Stimulated activated CD4-positive, alpha-beta T cell treated with anti-CD3 and anti-CD28 coated beads, Interleukin-4, amount 100 ng/mL, for 4 hours (primary cell): ENCODE measurements around the gene CYP19A1.
"Not testable (repeated sequence)": the region's sequence is repeated elsewhere in the genome, so short reads cannot be mapped to it uniquely, and the experiment has no call there.

ENCODE experiments used
- DNase-seq, 2 experiments: peaks; one replicate each; pipeline ENCODE4 v3.0.0-alpha.2; 2020

CYP19A1 gene

DNA sequence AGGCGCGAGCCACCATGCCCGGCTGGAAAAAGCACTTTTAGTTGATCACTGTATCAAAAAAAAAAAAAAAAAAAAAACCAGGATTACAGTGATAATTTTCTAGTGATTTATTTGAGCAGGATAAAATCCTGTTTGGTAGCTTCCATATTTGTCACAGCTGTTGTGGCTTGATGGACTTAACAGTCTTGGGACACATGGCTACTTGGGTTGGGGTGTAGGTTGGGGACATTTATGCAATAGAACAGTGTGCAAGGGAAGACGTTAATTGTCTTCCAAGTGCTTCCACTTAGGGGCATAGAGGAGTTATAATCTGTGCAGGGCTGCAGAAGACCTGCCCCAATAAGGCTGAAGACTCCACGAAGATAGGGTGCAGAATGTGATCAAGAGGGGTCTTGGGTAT lies 136.8 kb downstream of the CYP19A1 start:
- DNase-seq: no peak

DNA sequence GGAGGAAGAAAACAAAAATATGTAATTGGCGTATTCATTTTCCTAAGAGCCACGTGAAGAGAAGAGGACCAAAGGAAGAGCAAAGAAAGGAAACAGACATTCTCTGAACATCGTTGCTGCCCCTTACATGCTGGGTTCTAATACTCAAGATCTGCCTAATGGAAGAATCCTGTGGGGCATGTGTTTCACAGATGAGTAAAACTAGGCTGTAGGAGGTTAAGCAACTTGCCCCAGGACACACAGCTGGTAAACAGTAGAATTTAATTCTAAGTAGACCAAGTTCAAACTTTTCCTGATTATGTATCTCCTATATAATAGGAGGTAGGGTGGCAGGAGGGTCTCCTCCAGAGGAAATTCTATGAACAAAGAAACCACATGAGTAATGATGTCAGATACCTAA lies 137.6 kb downstream of the CYP19A1 start:
- no peak for DNase-seq

DNA sequence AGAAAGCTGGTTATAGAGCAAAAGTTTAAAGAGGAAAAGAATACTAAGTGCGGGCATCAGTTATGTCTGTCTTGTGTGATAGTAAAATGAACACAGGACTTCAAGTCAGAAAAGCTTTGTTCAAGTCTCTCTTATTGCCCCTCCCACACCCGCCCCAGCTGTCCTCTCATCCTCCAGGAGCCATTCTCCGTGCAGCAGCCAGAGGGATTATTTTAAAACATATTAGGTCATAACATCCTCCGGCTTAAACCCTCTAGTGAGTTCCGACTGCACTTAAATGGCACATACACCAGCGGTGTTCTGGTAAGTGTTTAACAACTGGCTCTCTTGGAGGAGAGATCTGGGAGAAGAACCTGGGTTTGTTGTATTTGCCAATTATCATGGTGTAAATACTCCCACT lies 138.9 kb downstream of the CYP19A1 start:
- no peak for DNase-seq

DNA sequence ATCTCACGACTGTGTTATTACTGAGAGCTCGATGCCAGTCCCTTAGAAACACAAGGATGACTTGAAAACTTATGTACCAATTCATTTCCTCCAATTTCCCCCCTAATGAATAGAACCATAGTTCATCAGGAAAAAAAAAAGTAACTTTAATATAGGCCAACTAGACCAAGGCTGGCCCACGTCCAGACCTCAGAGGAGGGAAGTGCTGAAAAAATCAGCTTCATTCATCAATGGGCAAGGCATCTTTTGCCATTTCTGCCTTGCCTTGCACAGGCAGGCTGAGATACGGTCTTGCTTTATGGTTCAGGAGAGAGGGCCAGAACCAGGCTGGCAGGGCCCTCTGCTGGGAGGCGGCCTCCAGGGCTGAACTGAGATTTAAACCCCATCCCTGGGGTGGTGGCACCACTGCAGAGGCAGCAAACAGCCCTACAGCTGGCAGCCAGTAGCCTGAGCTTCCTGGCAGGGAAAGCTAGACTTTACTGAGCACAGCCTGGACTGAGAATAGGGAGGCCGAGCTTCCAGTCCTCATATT lies 139.6 kb downstream of the CYP19A1 start:
- no peak for DNase-seq

DNA sequence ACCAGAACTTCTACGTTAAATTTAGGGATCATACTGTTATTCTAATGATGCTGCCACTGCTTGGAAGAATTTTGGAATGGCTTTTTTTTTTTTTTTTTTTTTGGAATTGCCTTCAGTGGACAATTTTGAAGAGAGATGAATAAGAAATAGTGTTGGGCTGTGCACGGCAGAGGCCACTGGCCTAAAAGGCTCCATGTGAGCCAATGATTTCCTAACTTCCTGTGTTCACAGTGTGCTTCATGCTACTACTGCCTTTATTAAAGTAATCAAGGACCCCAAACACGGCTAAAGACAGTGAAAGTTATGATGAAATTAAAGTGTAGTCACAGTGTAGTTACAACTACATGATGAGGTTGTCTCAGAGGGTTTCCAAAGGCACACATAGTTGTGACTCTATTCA lies 142.9 kb downstream of the CYP19A1 start:
- DNase-seq: no peak

DNA sequence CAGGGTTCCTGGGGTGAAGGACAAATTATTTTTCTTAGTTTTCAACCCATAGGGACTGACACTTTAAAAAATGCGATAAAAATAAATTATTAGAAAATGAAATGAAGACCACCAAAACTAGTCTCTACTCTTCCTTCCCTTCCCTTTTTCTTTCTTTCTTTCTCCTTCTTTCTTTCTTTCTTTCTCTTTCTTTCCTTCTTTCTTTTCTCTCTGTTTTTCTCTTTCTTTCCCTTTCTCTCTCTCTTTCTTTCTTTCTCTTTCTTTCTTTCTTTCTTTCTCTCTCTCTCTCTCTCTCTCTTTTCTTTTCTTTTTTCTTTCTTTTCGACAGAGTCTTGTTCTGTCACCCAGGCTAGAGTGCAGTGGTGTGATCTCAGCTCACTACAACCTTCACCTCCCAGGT lies 144.4 kb downstream of the CYP19A1 start:
- DNase-seq: no peak

DNA sequence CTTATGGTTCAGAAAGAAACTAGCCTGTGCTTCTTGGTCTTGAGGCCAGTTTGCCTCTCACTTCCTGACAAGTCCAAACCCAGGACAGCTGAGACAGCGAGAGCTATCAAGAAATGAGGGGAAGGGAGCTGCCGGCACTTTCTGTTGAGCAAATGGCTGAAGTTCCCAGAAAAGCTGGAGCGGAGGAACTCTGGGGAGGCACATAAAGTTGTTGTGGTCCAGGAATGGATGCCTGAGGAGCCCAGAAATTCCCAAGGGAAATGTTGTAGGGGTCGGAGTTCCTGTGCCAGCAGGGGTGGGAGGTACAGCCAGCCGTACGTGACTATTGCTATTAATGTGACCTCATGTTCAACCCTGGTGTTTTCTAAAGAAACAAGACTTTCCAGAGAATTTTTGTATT lies 144.9 kb downstream of the CYP19A1 start:
- DNase-seq: no peak

DNA sequence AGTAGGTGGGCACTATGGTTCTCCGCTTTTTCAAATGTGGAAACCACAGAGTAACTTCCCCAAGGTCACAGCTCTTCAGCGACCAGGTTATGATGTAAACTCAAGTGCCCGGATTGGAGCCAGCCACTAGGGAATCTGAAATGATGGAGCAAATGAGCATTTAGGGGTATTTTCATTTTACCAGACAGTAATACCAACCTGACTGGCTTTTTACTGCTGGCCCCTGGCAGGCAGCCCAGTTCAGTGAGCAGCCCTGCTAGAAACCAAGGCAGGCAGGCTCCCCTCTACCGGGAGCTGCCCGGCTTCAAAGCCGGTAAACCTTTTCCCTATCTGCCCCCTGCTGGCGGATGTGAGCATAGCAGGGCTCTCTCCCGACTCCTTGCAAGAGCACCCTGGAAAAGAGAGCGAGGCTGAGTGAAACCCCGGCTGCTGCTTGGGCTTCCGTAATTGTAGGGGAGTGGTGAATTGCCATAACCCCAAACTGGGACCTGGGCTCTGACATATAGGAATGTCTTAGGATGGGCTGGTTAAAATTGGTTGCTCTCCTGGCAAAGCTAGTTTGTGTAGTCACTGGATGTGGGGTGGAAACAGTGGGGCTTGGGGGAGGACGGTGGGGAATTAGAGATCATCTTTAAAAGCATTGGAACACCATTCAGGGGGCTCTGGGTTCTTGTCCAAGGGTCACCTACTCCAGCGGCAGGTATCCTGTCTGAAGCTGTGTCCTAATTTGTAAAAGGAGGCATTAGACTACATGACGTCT lies 145.7 kb downstream of the CYP19A1 start:
- DNase-seq: peak; percentile 45 to 73

DNA sequence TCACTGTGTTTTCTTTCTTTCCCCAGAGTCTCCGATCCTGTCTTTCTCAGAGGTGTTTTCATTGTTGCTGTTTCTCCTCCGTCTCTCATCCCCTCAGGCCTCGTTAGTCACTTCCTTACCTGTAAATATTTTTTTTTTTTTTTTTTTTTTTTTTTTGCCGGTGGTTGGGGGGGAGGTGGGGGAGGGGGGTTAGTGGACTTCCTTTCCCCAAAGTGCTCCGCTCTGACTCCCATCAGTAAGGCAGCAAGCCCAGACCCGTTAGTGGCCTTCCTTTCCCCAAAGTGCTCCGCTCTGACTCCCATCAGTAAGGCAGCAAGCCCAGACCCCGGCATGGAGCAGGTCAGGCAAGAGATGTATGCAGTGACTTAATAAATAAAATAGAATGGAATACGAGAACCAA lies 146.6 kb downstream of the CYP19A1 start:
- DNase-seq: no peak

DNA sequence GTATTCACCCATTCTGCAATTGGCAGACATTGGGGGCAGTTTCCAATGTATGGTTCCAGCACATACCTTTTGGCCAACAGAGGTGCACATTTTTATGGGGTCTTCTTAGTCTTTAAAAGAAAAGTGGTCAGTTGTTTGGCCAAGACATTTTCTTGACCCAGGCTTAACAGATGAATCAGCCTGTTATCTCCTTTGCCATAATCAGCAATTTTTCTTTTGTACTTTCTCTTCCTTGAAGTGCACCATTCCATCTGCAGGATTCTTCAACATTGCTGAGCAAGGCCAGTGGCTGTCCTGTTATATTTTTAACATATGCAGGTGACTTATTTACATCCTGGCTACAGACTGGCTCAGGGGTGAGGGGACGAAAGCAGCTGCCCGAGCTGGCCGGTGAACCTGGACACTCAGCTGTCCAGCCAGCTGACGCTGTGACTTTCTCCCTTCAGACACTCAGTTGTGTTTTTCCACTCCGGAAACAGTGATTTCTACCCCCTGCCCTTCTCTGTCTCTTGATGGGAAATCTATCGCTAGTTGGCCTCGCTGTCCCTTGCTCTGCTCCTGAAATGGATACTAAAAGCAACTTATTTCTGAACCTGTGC lies 147.2 kb downstream of the CYP19A1 start:
- no peak for DNase-seq

DNA sequence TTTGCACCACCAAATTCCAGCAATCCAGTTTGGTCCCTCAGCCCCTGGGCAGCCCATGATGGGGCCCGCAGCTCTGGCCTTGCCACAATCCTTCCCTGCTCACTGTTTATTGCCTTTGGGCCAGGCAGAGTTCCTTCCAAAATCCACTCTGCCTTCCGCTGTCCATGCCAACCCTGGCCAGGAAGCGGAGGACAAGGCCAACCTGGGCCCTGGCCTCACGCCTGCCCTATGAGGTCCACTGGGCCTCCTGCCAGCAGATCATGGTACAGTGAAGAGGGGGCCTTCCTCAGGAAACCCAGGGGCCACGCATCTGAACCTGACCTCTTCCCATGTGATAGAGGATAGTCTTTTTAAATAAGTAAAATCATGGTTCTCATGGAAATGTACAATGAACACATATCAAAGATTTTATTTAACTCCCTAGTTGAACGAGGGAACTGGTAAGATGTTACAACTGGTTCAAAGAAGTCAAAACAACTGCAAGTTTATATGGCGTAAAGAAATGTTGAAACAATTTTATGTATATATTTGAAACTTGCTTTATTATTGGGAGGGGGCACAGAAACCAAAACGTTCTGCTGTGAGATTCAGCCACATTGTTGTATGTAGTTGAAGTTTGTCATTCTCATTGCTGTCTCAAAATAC lies 147.8 kb downstream of the CYP19A1 start:
- no peak for DNase-seq

DNA sequence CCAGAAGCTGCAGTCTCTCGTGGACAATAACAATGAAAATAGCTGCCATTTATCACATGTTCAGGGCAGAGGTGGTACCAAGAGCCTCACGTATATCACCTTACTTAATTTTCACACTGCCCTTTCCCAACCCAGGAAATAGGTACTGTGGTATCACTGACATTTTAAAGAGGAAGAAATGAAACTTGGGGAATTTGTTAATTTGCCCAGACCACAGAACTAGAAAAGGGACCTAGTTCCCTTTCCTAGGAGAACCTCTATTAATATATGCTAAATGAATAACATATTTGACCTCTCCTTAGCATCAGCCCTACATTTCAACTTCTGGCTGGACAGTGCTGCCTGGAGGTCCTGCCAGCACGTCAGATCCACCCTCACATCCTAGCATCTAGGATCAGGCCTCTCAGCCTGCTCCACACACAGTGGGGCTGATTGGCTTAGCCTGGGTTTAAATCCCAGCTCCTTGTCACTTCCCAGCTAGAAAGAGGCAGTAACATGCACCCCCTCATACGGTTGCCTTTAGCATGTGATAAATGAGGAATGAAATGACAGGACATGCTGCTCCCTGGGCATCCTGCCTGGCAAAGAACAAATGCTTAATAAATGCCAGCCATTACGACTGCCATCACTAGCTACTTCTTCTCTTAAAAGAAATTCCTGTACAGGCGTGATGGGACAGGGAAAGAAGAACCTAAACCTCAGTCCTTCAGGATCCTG lies 148.6 kb downstream of the CYP19A1 start:
- no peak for DNase-seq

DNA sequence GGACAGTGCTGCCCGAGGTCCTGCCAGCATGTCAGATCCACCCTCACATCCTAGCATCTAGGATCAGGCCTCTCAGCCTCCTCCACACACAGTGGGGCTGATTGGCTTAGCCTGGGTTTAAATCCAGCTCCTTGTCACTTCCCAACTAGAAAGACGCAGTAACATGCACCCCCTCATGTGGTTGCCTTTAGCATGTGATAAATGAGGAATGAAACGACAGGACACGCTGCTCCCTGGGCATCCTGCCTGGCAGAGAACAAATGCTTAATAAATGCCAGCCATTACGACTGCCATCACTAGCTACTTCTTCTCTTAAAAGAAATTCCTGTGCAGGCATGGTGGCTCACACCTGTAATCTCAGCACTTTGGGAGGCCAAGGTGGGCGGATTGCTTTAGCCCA lies 149.6 kb downstream of the CYP19A1 start:
- not testable (repeated sequence) for DNase-seq

DNA sequence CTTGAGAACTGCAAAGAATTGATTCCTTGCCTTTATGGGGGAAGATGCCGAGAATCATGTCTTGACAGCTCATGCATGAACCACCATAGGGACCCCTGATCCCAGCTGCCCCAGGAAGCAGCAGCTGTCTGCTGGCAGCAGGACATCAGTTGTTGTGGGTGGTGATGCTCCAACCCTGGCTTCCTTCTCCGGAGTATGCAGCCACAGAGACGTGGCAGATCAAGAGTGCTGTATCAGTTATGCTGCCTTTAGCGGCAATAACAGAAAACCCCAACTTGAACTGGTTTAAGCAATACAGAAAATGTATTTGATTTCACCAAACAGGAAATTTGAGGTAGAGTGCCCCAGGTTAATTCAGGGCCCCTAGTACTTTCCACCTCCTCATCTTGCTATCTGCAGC lies 151.5 kb downstream of the CYP19A1 start:
- DNase-seq: no peak

DNA sequence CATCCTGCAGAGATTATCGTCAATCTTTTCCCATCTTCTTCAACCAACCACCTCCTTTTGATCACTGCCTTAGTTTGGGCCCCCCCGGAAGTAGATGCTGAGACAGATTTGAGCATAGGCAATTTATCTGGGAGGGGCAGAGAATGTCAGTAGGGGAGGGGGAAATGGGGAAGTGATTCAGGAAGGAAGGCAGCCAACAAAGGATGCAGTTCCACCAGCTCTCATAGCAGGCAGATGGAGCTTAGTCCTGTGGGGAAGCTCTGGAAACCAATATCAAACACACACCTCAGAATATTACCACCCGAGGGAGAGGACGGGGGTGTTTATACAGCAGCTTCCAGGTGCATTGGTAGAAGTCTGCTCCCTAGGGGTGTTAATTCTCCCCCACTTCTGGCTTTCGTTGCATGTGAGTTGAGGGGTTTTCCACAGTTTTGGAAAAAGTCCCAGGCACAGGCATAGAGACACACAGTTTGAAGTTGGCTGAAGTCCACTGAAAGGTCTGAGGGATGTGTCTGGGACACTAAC lies 152.2 kb downstream of the CYP19A1 start:
- no peak for DNase-seq

DNA sequence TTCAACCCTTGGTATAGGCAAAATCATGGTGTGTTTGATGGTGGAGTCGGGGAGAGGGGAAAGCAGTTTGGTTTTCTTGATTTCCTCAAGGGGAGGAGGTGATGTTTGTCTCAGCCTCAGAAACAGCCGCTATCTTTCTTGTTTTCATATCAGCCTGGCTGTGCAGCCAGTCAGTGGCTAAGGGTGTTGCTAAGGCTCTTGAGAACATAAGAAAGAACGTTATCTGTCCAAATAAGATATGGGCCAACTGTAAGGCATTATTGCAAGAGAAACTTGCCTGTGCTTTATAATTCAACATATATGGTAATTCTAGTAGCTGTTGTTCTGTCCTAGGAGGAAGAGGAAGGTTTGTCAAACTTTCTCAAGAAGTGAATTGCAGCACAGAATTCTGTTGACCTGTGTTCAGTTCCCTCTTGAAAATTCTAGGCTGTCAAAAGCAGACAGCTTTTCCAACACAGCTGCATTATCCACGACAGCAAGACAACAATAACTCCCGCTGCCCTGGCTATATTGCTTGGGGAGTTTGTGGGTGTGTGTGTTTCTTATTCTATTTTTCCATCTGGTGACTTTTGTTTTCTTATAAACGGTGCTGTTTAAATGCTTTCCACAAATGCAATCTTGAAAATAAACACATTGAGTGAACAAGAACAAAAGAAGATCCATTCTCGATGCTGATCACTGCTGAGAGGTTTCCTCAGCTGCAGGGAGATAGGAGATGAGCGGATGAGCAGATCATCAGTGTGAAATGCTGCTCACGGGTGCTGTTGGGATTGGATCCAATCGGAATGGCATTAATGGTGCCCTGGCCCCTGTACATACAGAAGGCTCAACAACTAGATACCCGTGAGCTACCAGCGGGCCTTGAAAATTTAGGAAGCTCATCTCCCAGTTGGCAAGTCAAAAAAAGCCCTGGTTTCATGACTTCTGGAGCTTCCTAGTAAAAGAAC lies 152.9 kb downstream of the CYP19A1 start:
- DNase-seq: no peak

DNA sequence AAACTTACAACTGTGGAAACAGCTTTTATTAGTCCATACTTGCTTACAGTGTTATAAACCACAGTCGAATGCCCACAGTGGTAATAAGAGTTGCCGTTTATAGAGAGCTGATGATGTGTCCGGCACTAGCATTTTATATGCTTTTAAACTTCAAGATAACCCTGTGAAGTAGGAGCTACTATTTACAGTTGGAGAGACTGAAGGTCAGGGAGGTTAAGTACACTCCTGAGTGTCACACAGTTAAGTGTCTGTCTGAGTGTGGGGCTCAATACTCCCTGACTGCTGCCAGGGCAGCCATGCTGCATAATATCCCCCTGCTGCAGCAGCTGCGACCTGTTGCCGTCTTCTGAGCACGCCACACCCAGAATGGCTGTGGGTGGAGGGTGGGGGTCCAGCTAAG lies 153.8 kb downstream of the CYP19A1 start:
- DNase-seq: no peak

DNA sequence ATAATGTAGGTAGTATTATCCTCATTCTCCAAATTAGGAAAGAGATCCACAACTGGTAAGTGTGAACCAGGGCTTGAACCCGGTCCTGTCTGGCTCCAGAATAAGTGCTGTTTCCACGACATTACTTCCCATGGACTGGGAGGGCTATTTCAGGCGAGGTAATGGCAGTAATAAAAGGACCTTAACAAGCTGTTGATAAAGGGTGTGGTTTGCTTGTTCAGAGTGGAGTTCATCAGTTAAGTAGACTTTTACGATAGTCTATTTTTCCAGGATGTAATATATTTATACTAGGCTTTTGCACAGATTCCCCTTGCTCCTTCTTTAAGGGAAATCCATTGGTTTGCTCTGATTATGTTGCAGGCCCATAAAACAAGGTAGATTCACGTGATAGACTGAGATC lies 155.3 kb downstream of the CYP19A1 start:
- DNase-seq: no peak

DNA sequence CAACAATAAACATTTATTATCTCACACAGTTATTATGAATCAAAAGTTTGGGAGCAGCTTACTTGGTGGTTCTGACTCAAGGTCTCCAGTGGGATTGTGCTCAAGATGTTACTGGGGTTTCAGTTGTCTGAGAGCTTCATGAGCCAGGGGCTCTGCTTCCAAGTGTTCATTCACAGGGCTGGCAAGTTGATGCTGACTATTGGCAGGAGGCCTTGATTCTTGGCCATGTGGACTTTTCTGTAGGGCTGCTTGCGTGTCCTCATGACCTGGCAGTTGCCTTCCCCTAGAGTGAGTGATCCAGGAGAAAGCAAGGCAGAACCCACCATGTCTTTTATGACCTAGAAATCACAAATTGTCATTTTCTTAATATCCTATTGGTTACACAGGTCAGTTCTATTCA lies 156.5 kb downstream of the CYP19A1 start:
- DNase-seq: no peak

DNA sequence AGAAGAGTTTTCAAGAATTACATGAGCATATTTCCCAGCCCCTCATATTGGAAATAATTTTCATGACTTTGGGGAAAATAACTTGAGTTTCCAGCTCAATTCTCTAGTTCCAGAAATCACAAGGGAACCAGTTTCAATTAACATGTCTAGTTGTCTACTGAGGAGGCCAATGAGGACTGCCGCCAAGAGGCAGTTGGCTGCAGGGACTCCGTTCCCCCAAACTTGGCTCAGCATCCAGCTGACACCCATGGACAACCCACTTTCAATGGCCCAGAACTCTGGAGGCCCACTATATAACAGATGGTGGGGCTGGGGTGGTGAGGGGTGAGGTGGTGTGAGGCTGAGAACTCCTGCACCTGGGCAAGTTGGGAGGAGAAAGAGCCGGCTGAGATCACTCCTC lies 157.2 kb downstream of the CYP19A1 start:
- DNase-seq: no peak

DNA sequence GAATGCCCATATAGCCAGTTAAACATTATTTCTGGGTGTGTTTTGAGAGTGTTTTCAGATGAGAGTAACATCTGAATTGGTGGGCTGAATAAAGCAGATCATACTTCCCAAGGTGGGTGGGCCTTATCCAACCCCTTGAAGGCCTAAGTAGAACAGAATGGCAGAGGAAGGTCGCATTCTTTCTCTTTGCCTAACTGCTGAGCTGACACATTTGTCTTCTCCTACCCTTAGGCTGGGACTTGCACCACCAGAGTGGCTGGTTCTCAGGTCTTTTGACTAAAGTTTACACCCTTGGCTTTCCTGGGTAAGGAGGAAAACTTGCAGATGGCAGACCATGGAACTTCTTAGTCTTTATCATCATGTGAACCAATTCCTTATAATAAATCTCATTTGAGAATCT lies 157.9 kb downstream of the CYP19A1 start:
- DNase-seq: no peak

DNA sequence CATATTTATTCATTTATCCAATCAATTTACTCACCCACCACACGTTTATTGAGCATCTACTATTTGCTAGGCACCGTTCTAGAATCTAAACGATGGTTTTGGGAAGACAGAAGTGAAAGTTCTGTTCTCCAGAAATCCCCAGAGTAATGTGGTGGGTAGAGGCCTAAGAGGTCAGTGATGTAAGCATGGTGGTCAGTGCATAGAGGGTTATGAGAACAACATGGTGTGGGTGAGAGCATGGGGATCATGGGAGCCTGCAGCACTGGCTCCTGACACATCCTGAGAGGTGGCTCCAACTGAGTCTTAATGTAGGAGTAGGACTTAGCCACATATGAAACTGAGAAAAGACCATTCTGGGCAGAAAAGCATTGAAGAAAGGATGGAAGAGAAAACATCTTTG lies 158.4 kb downstream of the CYP19A1 start:
- DNase-seq: no peak
